Sigmoid colon (tissue), 7 donors: ENCODE data around the gene APOBEC3B. TPM values are rescaled to one million over a fixed set of nuclear protein-coding genes. Genes with fewer than 3 reads are reported as not detected.
A peak's percentile ranks its signal among the peaks of the same experiment; 100 is the strongest.

ENCODE experiments used
- DNase-seq: peaks from one replicate; pipeline ENCODE4 v3.0.0-alpha.2; 2019
- H3K27ac ChIP-seq, 4 donors: fragments of 200-600 bp; sonication (generic); one replicate each; pipeline ENCODE4 v1.5.1; 2016 to 2019; ENCODE audit warnings: mild to moderate bottlenecking in 1 of 4
- H3K27me3 ChIP-seq, 3 donors: fragments of 200-600 bp; sonication (generic); one replicate each; pipeline ENCODE4 v1.5.1; 2019; ENCODE audit warnings: mild to moderate bottlenecking in 1 of 3
- H3K36me3 ChIP-seq, 4 donors: fragments of 200-600 bp; sonication (generic); one replicate each; pipeline ENCODE4 v1.5.1; 2016 to 2019
- H3K4me1 ChIP-seq, 4 donors: fragments of 200-600 bp; sonication (generic); one replicate each; pipeline ENCODE4 v1.5.1; 2017 to 2019
- H3K4me3 ChIP-seq, 4 donors: fragments of 200-600 bp; sonication (generic); one replicate each; pipeline ENCODE4 v1.5.1; 2017 to 2019; ENCODE audit warnings: mild to moderate bottlenecking in 2 of 4, moderate library complexity in 1 of 4
- H3K9me3 ChIP-seq, 4 donors: fragments of 200-600 bp in 3 of 4; sonication (generic) in 3 of 4; one replicate each; pipeline versions ENCODE4 v1.5.1 to v1.6.1; 2013 to 2019
- EP300 ChIP-seq, 4 donors: sonication (generic); formaldehyde crosslinking; IDR thresholded peaks; one replicate each; pipeline ENCODE4 v1.6.1; 2017; ENCODE audit warnings: antibody characterized with exemption in 4 of 4
- POLR2A ChIP-seq, 2 donors: fragments of 450-650 bp; IDR thresholded peaks; one replicate each; pipeline ENCODE4 v1.6.1; 2016; ENCODE audit warnings: antibody characterized with exemption in 2 of 2, mild to moderate bottlenecking in 2 of 2, moderate library complexity in 2 of 2
- POLR2AphosphoS5 ChIP-seq, 4 donors: sonication (generic); formaldehyde crosslinking; IDR thresholded peaks; one replicate each; pipeline ENCODE4 v1.6.1; 2017; ENCODE audit warnings: antibody characterized with exemption in 4 of 4
- WGBS, 2 donors: extraction: QIAGEN DNeasy Blood & Tissue Kit; methylation state at CpG; one replicate each; pipeline ENCODE4 v1.1.7; 2013; 5-methylcytosine and 5-hydroxymethylcytosine counted together
- intact Hi-C: fragments of 100-400 bp; cut with DNase I; formaldehyde crosslinking; loops from one replicate; pipeline ENCODE4 v1.15.1; 2023
- polyA plus RNA-seq, 3 donors: library from polyadenylated mRNA; stranded (reverse); fragments of 200-250 nt; gene quantifications; one replicate each; pipeline ENCODE4 v1.2.3, GENCODE V29; 2013
- total RNA-seq, 4 donors: library from RNA; depleted of rRNA; stranded (reverse); fragments of >200 nt; gene quantifications; one replicate each; pipeline ENCODE4 v1.1.0, GENCODE V29; 2016
- TF ChIP-seq, protein P1 (sequence below), 4 experiments: fragments of 450-650 bp in 3 of 4; fragments of 200-600 bp in 1 of 4; IDR thresholded peaks; one replicate each; pipeline ENCODE4 v1.5.1; 2016 to 2019; ENCODE audit warnings: antibody characterized with exemption in 4 of 4, mild to moderate bottlenecking in 3 of 4, moderate library complexity in 2 of 4
- donor health status: healthy with polysubstance abuse.
- donor health status: Bipolar disorder and iron deficiency.
- donor health status: healthy.

Gene APOBEC3B
- total and polyA plus RNA-seq, 7 donors, result 0.71 to 81.6 (median 13.5) TPM; not detected in 2

DNA sequence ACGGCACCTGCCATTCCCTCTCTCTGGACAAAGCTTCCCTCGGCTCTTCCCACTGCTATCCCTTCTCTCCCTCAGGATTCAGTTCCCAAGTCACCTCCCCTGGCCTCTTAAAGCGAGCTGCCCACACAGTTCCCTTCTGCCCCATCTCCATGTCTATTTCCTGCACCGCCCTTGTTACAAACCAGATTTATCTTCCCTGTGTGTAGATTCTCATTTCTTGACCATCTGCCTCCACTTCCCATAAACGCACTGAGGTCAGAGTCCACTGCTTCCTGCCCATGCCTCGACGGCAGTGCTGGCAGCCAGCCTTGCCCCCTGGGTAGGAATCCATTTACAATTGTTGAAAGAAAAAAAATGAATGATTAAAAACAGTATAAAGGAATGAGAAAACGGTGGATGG, 11.6 kb upstream of the APOBEC3B start:
- Histone ChIP-seq H3K27ac (no peak overlapping the region), H3K4me1 (no peaks in the 10 kb centered on the region), H3K4me3 (no peak overlapping the region), H3K36me3 (no peaks in the 10 kb centered on the region), H3K9me3 (no peaks in the 10 kb centered on the region), H3K27me3 (no peaks in the 10 kb centered on the region)
- no peak for DNase-seq
- intact Hi-C loops, result no loop called here
- TF ChIP-seq, protein P1, sequence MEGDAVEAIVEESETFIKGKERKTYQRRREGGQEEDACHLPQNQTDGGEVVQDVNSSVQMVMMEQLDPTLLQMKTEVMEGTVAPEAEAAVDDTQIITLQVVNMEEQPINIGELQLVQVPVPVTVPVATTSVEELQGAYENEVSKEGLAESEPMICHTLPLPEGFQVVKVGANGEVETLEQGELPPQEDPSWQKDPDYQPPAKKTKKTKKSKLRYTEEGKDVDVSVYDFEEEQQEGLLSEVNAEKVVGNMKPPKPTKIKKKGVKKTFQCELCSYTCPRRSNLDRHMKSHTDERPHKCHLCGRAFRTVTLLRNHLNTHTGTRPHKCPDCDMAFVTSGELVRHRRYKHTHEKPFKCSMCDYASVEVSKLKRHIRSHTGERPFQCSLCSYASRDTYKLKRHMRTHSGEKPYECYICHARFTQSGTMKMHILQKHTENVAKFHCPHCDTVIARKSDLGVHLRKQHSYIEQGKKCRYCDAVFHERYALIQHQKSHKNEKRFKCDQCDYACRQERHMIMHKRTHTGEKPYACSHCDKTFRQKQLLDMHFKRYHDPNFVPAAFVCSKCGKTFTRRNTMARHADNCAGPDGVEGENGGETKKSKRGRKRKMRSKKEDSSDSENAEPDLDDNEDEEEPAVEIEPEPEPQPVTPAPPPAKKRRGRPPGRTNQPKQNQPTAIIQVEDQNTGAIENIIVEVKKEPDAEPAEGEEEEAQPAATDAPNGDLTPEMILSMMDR (IDR thresholded peaks at IDR 0.05), result no peak
- no peak for TF ChIP-seq POLR2A (IDR thresholded peaks at IDR 0.05)
- no peak for TF ChIP-seq POLR2AphosphoS5 (IDR thresholded peaks at IDR 0.05)
- no peak for TF ChIP-seq EP300 (IDR thresholded peaks at IDR 0.05)
- 26 to 40% methylated on average over 8 of the region's 8 CpGs for WGBS, 2 donors

DNA sequence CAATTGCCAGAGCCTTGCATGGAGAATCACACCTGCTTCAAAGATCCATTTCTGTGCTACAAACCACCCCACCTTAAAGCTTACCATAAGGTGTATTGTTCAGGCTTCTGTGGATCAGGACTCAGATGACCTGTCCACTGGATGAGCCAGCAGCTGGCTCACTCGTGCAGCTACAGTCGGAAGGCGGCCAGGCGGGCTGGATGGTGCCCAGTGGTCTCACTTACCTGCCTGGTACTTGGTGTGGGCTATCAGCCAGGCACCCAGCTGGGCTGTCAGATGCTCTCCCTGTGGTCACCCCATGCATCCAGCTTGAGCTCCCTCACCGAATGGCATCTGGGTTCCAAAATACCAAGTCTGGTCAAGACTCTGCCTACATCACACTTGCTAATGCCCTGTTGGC, 10.9 kb upstream of the APOBEC3B start:
- Histone ChIP-seq H3K27ac (no peak overlapping the region), H3K4me3 (no peak overlapping the region), H3K9me3 (no peaks in the 10 kb centered on the region), H3K27me3 (no peaks in the 10 kb centered on the region), H3K4me1 (no peaks in the 10 kb centered on the region), H3K36me3 (no peaks in the 10 kb centered on the region)
- intact Hi-C loops, result no loop called here
- 90% methylated on average over 5 of the region's 5 CpGs for WGBS, 2 donors
- TF ChIP-seq POLR2AphosphoS5 (IDR thresholded peaks at IDR 0.05), result no peak
- TF ChIP-seq, protein P1 (IDR thresholded peaks at IDR 0.05), result no peak
- TF ChIP-seq POLR2A (IDR thresholded peaks at IDR 0.05), result no peak
- no peak for DNase-seq

DNA sequence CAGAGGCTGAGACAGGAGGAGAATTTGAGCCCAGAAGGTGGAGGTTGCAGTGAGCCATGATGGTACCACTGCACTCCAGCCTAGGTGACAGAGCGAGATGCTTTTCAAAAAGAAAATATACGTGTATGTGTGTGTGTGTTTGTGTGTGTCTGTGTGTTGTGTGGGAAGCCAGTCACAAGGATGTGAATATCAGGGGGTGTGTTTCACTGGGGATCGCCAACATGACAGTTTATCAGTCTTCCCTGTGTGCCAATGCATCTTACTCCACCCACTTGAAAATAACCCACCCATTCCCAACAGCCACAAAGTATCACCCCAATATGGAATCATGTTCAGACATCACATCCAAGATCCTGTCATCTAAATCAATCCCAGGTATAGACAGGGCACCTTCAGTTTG, 10.4 kb upstream of the APOBEC3B start:
- Histone ChIP-seq H3K27ac (no peak overlapping the region), H3K4me1 (no peaks in the 10 kb centered on the region), H3K27me3 (no peaks in the 10 kb centered on the region), H3K4me3 (no peak overlapping the region), H3K9me3 (no peaks in the 10 kb centered on the region), H3K36me3 (no peaks in the 10 kb centered on the region)
- intact Hi-C loops, result no loop called here
- WGBS, 2 donors, result 90 to 91% methylated on average over 3 of the region's 3 CpGs
- no peak for DNase-seq
- TF ChIP-seq, protein P1 (IDR thresholded peaks at IDR 0.05), result no peak
- TF ChIP-seq EP300 (IDR thresholded peaks at IDR 0.05) (no peak), POLR2AphosphoS5 (IDR thresholded peaks at IDR 0.05) (no peak), POLR2A (IDR thresholded peaks at IDR 0.05) (no peak)

DNA sequence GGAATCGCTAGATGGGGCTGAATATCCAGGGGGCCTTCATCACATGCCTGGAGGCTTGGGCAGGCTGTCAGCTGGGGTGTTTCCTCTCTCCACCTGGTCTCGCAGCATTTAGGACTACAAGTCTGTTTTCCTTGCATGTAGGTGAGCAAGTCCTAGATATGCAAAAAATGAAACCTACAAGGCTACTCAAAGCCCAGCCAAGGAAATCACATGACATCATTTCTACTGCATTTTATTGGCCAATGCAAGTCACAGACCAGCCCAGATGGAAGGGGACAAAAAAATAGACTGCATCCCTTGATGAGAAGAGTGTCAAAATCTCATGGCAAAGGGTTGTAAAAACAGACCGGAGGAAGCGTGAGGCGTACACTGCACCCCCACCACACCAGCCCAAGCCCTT, 9.6 kb upstream of the APOBEC3B start:
- DNase-seq, result no peak
- H3K27ac ChIP-seq, result no peak overlapping the region
- WGBS, 2 donors, result 93 to 96% methylated on average over 5 of the region's 5 CpGs
- no peaks in the 10 kb centered on the region for H3K9me3 ChIP-seq
- H3K4me3 ChIP-seq, result no peak overlapping the region
- H3K27me3 ChIP-seq, result no peaks in the 10 kb centered on the region
- intact Hi-C loops, result no loop called here
- H3K4me1 ChIP-seq, result no peaks in the 10 kb centered on the region
- H3K36me3 ChIP-seq, result no peaks in the 10 kb centered on the region
- TF ChIP-seq, protein P1 (IDR thresholded peaks at IDR 0.05), result no peak

DNA sequence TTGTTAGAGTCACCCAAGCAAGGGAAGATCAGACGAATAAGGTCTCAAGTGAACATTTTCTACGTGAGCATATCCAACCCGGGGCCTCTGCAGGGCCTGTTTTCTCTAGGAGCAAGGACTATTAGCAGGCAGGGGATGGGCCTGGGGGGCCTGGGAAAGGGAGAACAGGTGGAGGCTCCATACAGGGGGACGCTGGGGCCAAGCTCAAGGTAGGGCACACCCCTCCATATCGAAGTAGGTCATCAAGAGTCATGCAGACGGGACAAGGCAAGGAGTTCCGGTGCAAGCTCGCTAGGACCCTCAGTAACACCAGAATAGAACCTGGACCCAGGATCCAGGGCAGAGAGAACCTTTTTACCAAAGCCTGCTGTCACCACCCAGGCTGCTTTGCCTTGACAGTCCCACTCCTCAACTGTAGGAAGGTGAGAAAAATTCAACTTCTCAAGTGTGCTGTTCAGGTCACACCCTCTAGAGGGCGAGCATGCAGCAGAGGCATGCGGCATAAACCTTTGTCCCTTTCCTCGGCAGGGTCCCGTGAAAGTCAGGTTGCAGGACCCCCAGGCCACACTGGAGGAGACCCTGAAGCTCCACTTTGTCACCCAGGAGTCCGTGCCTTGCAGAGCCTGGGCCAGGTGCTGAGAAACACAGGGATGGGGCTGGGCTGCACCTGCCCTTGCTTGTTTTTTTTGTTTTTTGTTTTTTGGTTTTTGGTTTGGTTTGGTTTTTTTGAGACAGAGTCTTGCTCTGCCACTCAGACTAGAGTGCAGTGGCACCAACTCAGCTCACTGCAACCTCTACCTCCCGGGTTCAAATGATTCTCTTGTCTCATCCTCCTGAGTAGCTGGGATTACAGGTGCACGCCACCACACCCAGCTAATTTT, 8.6 kb upstream of the APOBEC3B start:
- Histone ChIP-seq H3K27ac (no peak overlapping the region), H3K27me3 (no peaks in the 10 kb centered on the region), H3K4me3 (no peak overlapping the region), H3K4me1 (no peaks in the 10 kb centered on the region), H3K9me3 (no peaks in the 10 kb centered on the region), H3K36me3 (no peaks in the 10 kb centered on the region)
- 39 to 48% methylated on average over 15 of the region's 15 CpGs for WGBS, 2 donors
- DNase-seq, result no peak
- intact Hi-C loops, result no loop called here
- TF ChIP-seq, protein P1 (IDR thresholded peaks at IDR 0.05), result peak; percentile 38 to 71 (median 60)
- TF ChIP-seq POLR2A (IDR thresholded peaks at IDR 0.05) (no peak), POLR2AphosphoS5 (IDR thresholded peaks at IDR 0.05) (no peak), EP300 (IDR thresholded peaks at IDR 0.05) (no peak)
